Measurements from ENCODE around the gene HAUS6. TPM values are rescaled to one million over a fixed set of nuclear protein-coding genes. Genes with fewer than 3 reads are reported as not detected.
"Not testable (repeated sequence)": the region's sequence is repeated elsewhere in the genome, so short reads cannot be mapped to it uniquely, and the experiment has no call there.

Gene HAUS6
- total RNA-seq (2014; rRNA removed; shearing (Covaris generic)): 7.1 and 13.9 TPM in 2 replicates

GRCh38 chr9:19102631-19103345 lies at the start of gene HAUS6:
TSS of gene HAUS6 (minus strand) at chr9:19102904. CDS start at chr9:19102651, 253 bp downstream.
- in situ Hi-C loops (cut with HindIII; ENCODE audit: low sequenced_read_pairs): no loop called here

GRCh38 chr9:19152160-19152498 lies 49.4 kb upstream of the HAUS6 start:
- DNase-seq (ENCODE audit: low spot score); in situ Hi-C loops (cut with HindIII; ENCODE audit: low sequenced_read_pairs): not testable (repeated sequence)

More at GRCh38 chr9:19102631-19103345, at the start of gene HAUS6:
- peak; percentile 96 for DNase-seq (ENCODE audit: low spot score)

- in situ Hi-C loops (cut with HindIII; ENCODE audit: low sequenced_read_pairs): no loop called here
- no peak for DNase-seq (ENCODE audit: low spot score)
These were observed 48.9 kb upstream of the HAUS6 start for GRCh38 chr9:19151425-19152159.

GRCh38 chr9:19149230-19149629 lies 46.5 kb upstream of the HAUS6 start:
- in situ Hi-C loops (cut with HindIII; ENCODE audit: low sequenced_read_pairs): no loop called here
- DNase-seq (ENCODE audit: low spot score): no peak

- DNase-seq (ENCODE audit: low spot score): no peak
- in situ Hi-C loops (cut with HindIII; ENCODE audit: low sequenced_read_pairs): no loop called here
These were observed 45.5 kb upstream of the HAUS6 start for GRCh38 chr9:19148187-19148586.

GRCh38 chr9:19146441-19147024 lies 43.8 kb upstream of the HAUS6 start:
- no peak for DNase-seq (ENCODE audit: low spot score)
- in situ Hi-C loops (cut with HindIII; ENCODE audit: low sequenced_read_pairs): no loop called here

- in situ Hi-C loops (cut with HindIII; ENCODE audit: low sequenced_read_pairs): no loop called here
- no peak for DNase-seq (ENCODE audit: low spot score)
These were observed 43.2 kb upstream of the HAUS6 start for GRCh38 chr9:19145881-19146280.

- in situ Hi-C loops (cut with HindIII; ENCODE audit: low sequenced_read_pairs): no loop called here
- no peak for DNase-seq (ENCODE audit: low spot score)
These were observed 37.6 kb upstream of the HAUS6 start for GRCh38 chr9:19140259-19140658.

- no peak for DNase-seq (ENCODE audit: low spot score)
- in situ Hi-C loops (cut with HindIII; ENCODE audit: low sequenced_read_pairs): no loop called here
These were observed 35.4 kb upstream of the HAUS6 start for GRCh38 chr9:19138084-19138483.

- in situ Hi-C loops (cut with HindIII; ENCODE audit: low sequenced_read_pairs): no loop called here
These were observed 34.6 kb upstream of the HAUS6 start for GRCh38 chr9:19137282-19137681.

GRCh38 chr9:19136129-19136528 lies 33.4 kb upstream of the HAUS6 start:
- in situ Hi-C loops (cut with HindIII; ENCODE audit: low sequenced_read_pairs): no loop called here
- DNase-seq (ENCODE audit: low spot score): no peak

More at GRCh38 chr9:19137282-19137681, 34.6 kb upstream of the HAUS6 start:
- DNase-seq (ENCODE audit: low spot score): no peak

- no peak for DNase-seq (ENCODE audit: low spot score)
- in situ Hi-C loops (cut with HindIII; ENCODE audit: low sequenced_read_pairs): no loop called here
These were observed 31.0 kb upstream of the HAUS6 start for GRCh38 chr9:19133549-19134345.

GRCh38 chr9:19130436-19130835 lies 27.7 kb upstream of the HAUS6 start:
- in situ Hi-C loops (cut with HindIII; ENCODE audit: low sequenced_read_pairs): no loop called here
- no peak for DNase-seq (ENCODE audit: low spot score)

- DNase-seq (ENCODE audit: low spot score): no peak
- in situ Hi-C loops (cut with HindIII; ENCODE audit: low sequenced_read_pairs): no loop called here
These were observed 25.3 kb upstream of the HAUS6 start for GRCh38 chr9:19127871-19128500.

GRCh38 chr9:19124430-19124793 lies 21.7 kb upstream of the HAUS6 start:
- DNase-seq (ENCODE audit: low spot score): no peak
- in situ Hi-C loops (cut with HindIII; ENCODE audit: low sequenced_read_pairs): no loop called here

- in situ Hi-C loops (cut with HindIII; ENCODE audit: low sequenced_read_pairs): no loop called here
- DNase-seq (ENCODE audit: low spot score): no peak
These were observed 19.9 kb upstream of the HAUS6 start for GRCh38 chr9:19122490-19123042.

GRCh38 chr9:19120877-19121276 lies 18.2 kb upstream of the HAUS6 start:
- in situ Hi-C loops (cut with HindIII; ENCODE audit: low sequenced_read_pairs): no loop called here
- DNase-seq (ENCODE audit: low spot score): no peak

- DNase-seq (ENCODE audit: low spot score): no peak
- in situ Hi-C loops (cut with HindIII; ENCODE audit: low sequenced_read_pairs): no loop called here
These were observed 17.2 kb upstream of the HAUS6 start for GRCh38 chr9:19119801-19120440.

Measured in G401 (cell line).